ENCODE measurements around the gene SSC5D.
"Not testable (repeated sequence)": the region's sequence is repeated elsewhere in the genome, so short reads cannot be mapped to it uniquely, and the experiment has no call there.

The SSC5D gene

GRCh38 chr19:55447421-55448174, 40.6 kb upstream of the SSC5D start:
- TF ChIP-seq TAF1 (IDR thresholded peaks at IDR 0.05; ENCODE audit: borderline replicate concordance, low read depth, low read length): no peak
- no peak for TF ChIP-seq POLR2A (IDR thresholded peaks at IDR 0.05; ENCODE audit: low read depth, low read length)
- no peak for TF ChIP-seq POLR2AphosphoS5 (IDR thresholded peaks at IDR 0.05; ENCODE audit: low read depth, low read length)
- DNase-seq (ENCODE audit: insufficient read length) (no peak), FAIRE-seq (no peak)

GRCh38 chr19:55448175-55448490, 40.1 kb upstream of the SSC5D start:
- not testable (repeated sequence) for DNase-seq (ENCODE audit: insufficient read length); FAIRE-seq

GRCh38 chr19:55449469-55449868, 38.8 kb upstream of the SSC5D start:
- DNase-seq (ENCODE audit: insufficient read length) (no peak), FAIRE-seq (no peak)
- no peak for TF ChIP-seq POLR2AphosphoS5 (IDR thresholded peaks at IDR 0.05; ENCODE audit: low read depth, low read length)
- no peak for TF ChIP-seq TAF1 (IDR thresholded peaks at IDR 0.05; ENCODE audit: borderline replicate concordance, low read depth, low read length)
- TF ChIP-seq POLR2A (IDR thresholded peaks at IDR 0.05; ENCODE audit: low read depth, low read length): no peak

- DNase-seq (ENCODE audit: insufficient read length) (no peak), FAIRE-seq (no peak)
- no peak for TF ChIP-seq POLR2A (IDR thresholded peaks at IDR 0.05; ENCODE audit: low read depth, low read length)
Measured at GRCh38 chr19:55451163-55451964, 36.9 kb upstream of the SSC5D start.

- DNase-seq (ENCODE audit: insufficient read length): no peak
- TF ChIP-seq POLR2AphosphoS5 (IDR thresholded peaks at IDR 0.05; ENCODE audit: low read depth, low read length) (no peak), TAF1 (IDR thresholded peaks at IDR 0.05; ENCODE audit: borderline replicate concordance, low read depth, low read length) (no peak), POLR2A (IDR thresholded peaks at IDR 0.05; ENCODE audit: low read depth, low read length) (no peak)
- no peak for FAIRE-seq
Measured at GRCh38 chr19:55451965-55452748, 36.1 kb upstream of the SSC5D start.

- no peak for FAIRE-seq
- no peak for DNase-seq (ENCODE audit: insufficient read length)
- no peak for TF ChIP-seq POLR2A (IDR thresholded peaks at IDR 0.05; ENCODE audit: low read depth, low read length)
Measured at GRCh38 chr19:55452749-55453346, 35.4 kb upstream of the SSC5D start.

- FAIRE-seq (no peak), DNase-seq (ENCODE audit: insufficient read length) (no peak)
- no peak for TF ChIP-seq TAF1 (IDR thresholded peaks at IDR 0.05; ENCODE audit: borderline replicate concordance, low read depth, low read length)
- TF ChIP-seq POLR2AphosphoS5 (IDR thresholded peaks at IDR 0.05; ENCODE audit: low read depth, low read length): no peak
Measured at GRCh38 chr19:55453511-55454260, 34.5 kb upstream of the SSC5D start.

GRCh38 chr19:55454787-55455243, 33.4 kb upstream of the SSC5D start:
- FAIRE-seq (no peak), DNase-seq (ENCODE audit: insufficient read length) (no peak)
- no peak for TF ChIP-seq POLR2AphosphoS5 (IDR thresholded peaks at IDR 0.05; ENCODE audit: low read depth, low read length)

- FAIRE-seq: no peak
- no peak for DNase-seq (ENCODE audit: insufficient read length)
- TF ChIP-seq TAF1 (IDR thresholded peaks at IDR 0.05; ENCODE audit: borderline replicate concordance, low read depth, low read length): no peak
- no peak for TF ChIP-seq POLR2A (IDR thresholded peaks at IDR 0.05; ENCODE audit: low read depth, low read length)
- TF ChIP-seq POLR2AphosphoS5 (IDR thresholded peaks at IDR 0.05; ENCODE audit: low read depth, low read length): no peak
Measured at GRCh38 chr19:55455576-55456235, 32.5 kb upstream of the SSC5D start.

GRCh38 chr19:55456347-55456746, 31.9 kb upstream of the SSC5D start:
- DNase-seq (ENCODE audit: insufficient read length) (no peak), FAIRE-seq (no peak)
- TF ChIP-seq POLR2AphosphoS5 (IDR thresholded peaks at IDR 0.05; ENCODE audit: low read depth, low read length) (no peak), TAF1 (IDR thresholded peaks at IDR 0.05; ENCODE audit: borderline replicate concordance, low read depth, low read length) (no peak), POLR2A (IDR thresholded peaks at IDR 0.05; ENCODE audit: low read depth, low read length) (no peak)
